H1 (cell line): ENCODE measurements around the gene AP3B2. TPM values are rescaled to one million over a fixed set of nuclear protein-coding genes. Genes with fewer than 3 reads are reported as not detected.

Source experiments
- CTCF ChIA-PET: fragments of 300-600 bp; sonication (Branson Sonifier 250); formaldehyde crosslinking; loops from one replicate; lab custom pipeline; 2021; ENCODE audit not compliant: partially characterized antibody; lab: Charles Lee
- POLR2A ChIA-PET: fragments of 300-600 bp; sonication (Branson Sonifier 250); formaldehyde crosslinking; loops from one replicate; lab custom pipeline; 2021; ENCODE audit warnings: inconsistent platforms; ENCODE audit not compliant: partially characterized antibody; lab: Charles Lee
- DNase-seq, 2 experiments: peaks; one replicate each; pipeline versions ENCODE4 v3.0.0 to v3.0.0-alpha.2; 2010 to 2022; ENCODE audit warnings: low spot score in 2 of 2, low read depth in 1 of 2, mixed read lengths in 1 of 2
- FAIRE-seq: peaks from 2 replicates; lab custom pipeline; 2011; peaks lifted over from hg19 to GRCh38; lab: Jason Lieb, UNC
- H2AFZ ChIP-seq: 2 replicates; pipeline ENCODE4 v1.8.1; 2012; ENCODE audit warnings: low read length, inconsistent platforms
- H2AK5ac ChIP-seq: 2 replicates; pipeline ENCODE4 v1.6.1; 2013; ENCODE audit warnings: low read depth, low read length
- H2BK120ac ChIP-seq: replicated peaks from 2 replicates; pipeline ENCODE3; 2013; ENCODE audit warnings: low read depth, low read length, inconsistent platforms
- H2BK12ac ChIP-seq: 2 replicates; pipeline ENCODE4 v1.6.1; 2013; ENCODE audit warnings: low read depth, low read length
- H2BK15ac ChIP-seq: 2 replicates; pipeline ENCODE4 v1.6.1; 2013; ENCODE audit warnings: low read length
- H2BK20ac ChIP-seq: 2 replicates; pipeline ENCODE4 v1.6.1; 2013; ENCODE audit warnings: low read length
- H2BK5ac ChIP-seq: 2 replicates; pipeline ENCODE4 v1.6.1; 2013; ENCODE audit warnings: low read depth, low read length
- H3K14ac ChIP-seq: 2 replicates; pipeline ENCODE4 v1.6.1; 2013; ENCODE audit warnings: inconsistent platforms; ENCODE audit not compliant: insufficient read length
- H3K18ac ChIP-seq: 2 replicates; pipeline ENCODE4 v1.6.1; 2013; ENCODE audit warnings: low read length; ENCODE audit errors: extremely low read depth
- H3K23ac ChIP-seq: 2 replicates; pipeline ENCODE4 v1.6.1; 2013; ENCODE audit warnings: inconsistent platforms; ENCODE audit not compliant: insufficient read length
- H3K23me2 ChIP-seq: 2 replicates; pipeline ENCODE4 v1.6.1; 2013; ENCODE audit warnings: low read depth, low read length
- H3K27ac ChIP-seq: 2 replicates; pipeline ENCODE4 v1.6.1; 2011; ENCODE audit warnings: low read depth, low read length, inconsistent platforms
- H3K27me3 ChIP-seq, 4 experiments: replicated peaks in 1 of 4; 1 replicate in 1 of 4; 2 replicates in 3 of 4; pipeline versions ENCODE4 v1.6.1 to v1.8.1; 2011 to 2013; ENCODE audit warnings: low read length in 3 of 4, mild to moderate bottlenecking in 3 of 4, inconsistent platforms in 2 of 4, mixed read lengths in 2 of 4, moderate library complexity in 1 of 4; ENCODE audit not compliant: control insufficient read depth in 3 of 4, insufficient read depth in 3 of 4; ENCODE audit errors: extremely low read depth in 1 of 4
- H3K36me3 ChIP-seq, 4 experiments: 2 replicates each; pipeline versions ENCODE4 v1.6.1 to v1.8.1; 2011 to 2013; ENCODE audit warnings: mild to moderate bottlenecking in 4 of 4, low read length in 3 of 4, moderate library complexity in 2 of 4, control low read depth in 1 of 4, inconsistent platforms in 1 of 4; ENCODE audit not compliant: insufficient read depth in 4 of 4, control insufficient read depth in 2 of 4
- H3K4ac ChIP-seq: replicated peaks from 2 replicates; pipeline ENCODE3; 2013; ENCODE audit warnings: low read length, low read depth, mixed read lengths, inconsistent platforms; ENCODE audit not compliant: insufficient read length
- H3K4me1 ChIP-seq, 4 experiments: replicated peaks in 1 of 4; 1 replicate in 1 of 4; 2 replicates in 3 of 4; pipeline versions ENCODE4 v1.6.1 to v1.8.1; 2011 to 2013; ENCODE audit warnings: low read length in 3 of 4, inconsistent platforms in 2 of 4, mixed read lengths in 1 of 4; ENCODE audit not compliant: insufficient read depth in 4 of 4, control insufficient read depth in 3 of 4
- H3K4me2 ChIP-seq, 2 experiments: 2 replicates each; pipeline versions ENCODE4 v1.6.1 to v1.8.1; 2011 to 2013; ENCODE audit warnings: low read depth in 2 of 2, low read length in 2 of 2, control low read depth in 1 of 2, inconsistent platforms in 1 of 2, mild to moderate bottlenecking in 1 of 2; ENCODE audit not compliant: insufficient read depth in 1 of 2
- H3K4me3 ChIP-seq, 4 experiments: fragments of 200-600, 300-600 bp in 1 of 4; sonication (generic), shearing (Covaris generic), sonication (Bioruptor Twin) in 1 of 4; 2 replicates each; pipeline versions ENCODE4 v1.5.1 to v1.8.1; 2011 to 2016; ENCODE audit warnings: low read length in 4 of 4, low read depth in 3 of 4, control low read depth in 2 of 4, inconsistent platforms in 2 of 4, mild to moderate bottlenecking in 2 of 4, mixed read lengths in 1 of 4, moderate library complexity in 1 of 4; ENCODE audit not compliant: insufficient read depth in 2 of 4; ENCODE audit errors: extremely low read depth in 1 of 4
- H3K56ac ChIP-seq: replicated peaks from 2 replicates; pipeline ENCODE3; 2013; ENCODE audit warnings: low read depth, mild to moderate bottlenecking, mixed read lengths, low read length, inconsistent platforms; ENCODE audit not compliant: insufficient read length
- H3K79me1 ChIP-seq: 2 replicates; pipeline ENCODE4 v1.6.1; 2013; ENCODE audit warnings: low read depth, low read length, control low read depth
- H3K79me2 ChIP-seq, 2 experiments: 2 replicates each; pipeline versions ENCODE4 v1.6.1 to v1.8.1; 2012 to 2013; ENCODE audit warnings: low read length in 2 of 2, mild to moderate bottlenecking in 2 of 2, inconsistent platforms in 1 of 2; ENCODE audit not compliant: insufficient read depth in 2 of 2, control insufficient read depth in 1 of 2
- H3K9ac ChIP-seq, 4 experiments: replicated peaks in 1 of 4; 1 replicate in 1 of 4; 2 replicates in 3 of 4; pipeline versions ENCODE4 v1.6.1 to v1.8.1; 2011 to 2013; ENCODE audit warnings: low read depth in 3 of 4, low read length in 3 of 4, control low read depth in 2 of 4, mild to moderate bottlenecking in 2 of 4, moderate library complexity in 2 of 4, inconsistent platforms in 1 of 4; ENCODE audit errors: extremely low read depth in 1 of 4
- H3K9me3 ChIP-seq, 2 experiments: 2 replicates each; pipeline versions ENCODE4 v1.6.1 to v1.8.1; 2012 to 2013; ENCODE audit warnings: mild to moderate bottlenecking in 2 of 2, moderate library complexity in 2 of 2, control low read depth in 1 of 2, inconsistent platforms in 1 of 2, low read depth in 1 of 2, low read length in 1 of 2, mixed read lengths in 1 of 2; ENCODE audit not compliant: insufficient read depth in 2 of 2
- H4K20me1 ChIP-seq, 2 experiments: replicated peaks in 1 of 2; 2 replicates each; pipeline versions ENCODE3 to v1.8.1; 2011 to 2013; ENCODE audit warnings: inconsistent platforms in 2 of 2, low read length in 2 of 2, mild to moderate bottlenecking in 1 of 2; ENCODE audit not compliant: insufficient read depth in 2 of 2, control insufficient read depth in 1 of 2
- H4K5ac ChIP-seq: 2 replicates; pipeline ENCODE4 v1.6.1; 2013; ENCODE audit warnings: low read length, low read depth, mixed read lengths, inconsistent platforms; ENCODE audit not compliant: insufficient read length
- H4K8ac ChIP-seq: 2 replicates; pipeline ENCODE4 v1.8.0; 2013; ENCODE audit warnings: mild to moderate bottlenecking, moderate library complexity, low read length, inconsistent platforms; ENCODE audit not compliant: insufficient read depth; ENCODE audit errors: extremely low read depth
- H4K91ac ChIP-seq: replicated peaks from 2 replicates; pipeline ENCODE3; 2013; ENCODE audit warnings: low read length, mixed read lengths, inconsistent platforms; ENCODE audit not compliant: insufficient read length
- BRCA1 ChIP-seq: IDR thresholded peaks from 2 replicates; pipeline ENCODE4 v1.6.1; 2012; ENCODE audit warnings: low read depth, low read length, improper control_type of control experiment
- CBX5 ChIP-seq: fragments of 300-800, 300-1000 bp; sonication (generic); IDR thresholded peaks from 2 replicates; pipeline ENCODE4 v1.7.1; 2016; ENCODE audit warnings: antibody characterized with exemption, low read length, low read depth
- HDAC2 ChIP-seq, 2 experiments: fragments of 300-600 bp in 1 of 2; sonication (generic) in 1 of 2; IDR thresholded peaks; 2 replicates each; pipeline ENCODE4 v1.6.1; 2011 to 2012; ENCODE audit warnings: low read depth in 2 of 2, low read length in 2 of 2, mild to moderate bottlenecking in 2 of 2, moderate library complexity in 2 of 2, borderline replicate concordance in 1 of 2, inconsistent platforms in 1 of 2
- NANOG ChIP-seq: IDR thresholded peaks from 2 replicates; pipeline ENCODE4 v1.6.1; 2011; ENCODE audit warnings: low read length, low read depth, mild to moderate bottlenecking, inconsistent platforms; ENCODE audit not compliant: insufficient read depth, poor library complexity, severe bottlenecking
- RXRA ChIP-seq: IDR thresholded peaks from 2 replicates; pipeline ENCODE4 v1.6.1; 2011; ENCODE audit warnings: low read depth, mild to moderate bottlenecking, low read length, moderate library complexity; ENCODE audit not compliant: insufficient read depth
- SP2 ChIP-seq: IDR thresholded peaks from 2 replicates; pipeline ENCODE4 v1.6.1; 2012; ENCODE audit warnings: mild to moderate bottlenecking, low read length, inconsistent platforms
- SP4 ChIP-seq: IDR thresholded peaks from 2 replicates; pipeline ENCODE4 v1.6.1; 2012; ENCODE audit warnings: low read length, inconsistent platforms
- TAF1 ChIP-seq: IDR thresholded peaks from 2 replicates; pipeline ENCODE4 v1.6.1; 2011; ENCODE audit warnings: mild to moderate bottlenecking, low read depth, low read length
- TEAD4 ChIP-seq: IDR thresholded peaks from 2 replicates; pipeline ENCODE4 v1.6.1; 2012; ENCODE audit warnings: low read depth, low read length, inconsistent platforms, mixed read lengths
- WGBS, 2 experiments: shearing (Covaris generic) in 1 of 2; methylation state at CpG; one replicate each; pipeline versions ENCODE4 v1.1.6 to v1.1.7; 2013 to 2015; ENCODE audit warnings: low lambda C conversion rate in 2 of 2, mixed read lengths in 2 of 2, inconsistent platforms in 1 of 2, low coverage in 1 of 2, missing lambda C conversion rate in 1 of 2; ENCODE audit not compliant: insufficient replicate concordance in 2 of 2, insufficient coverage in 1 of 2, insufficient read length in 1 of 2; ENCODE audit errors: extremely low coverage in 1 of 2, missing lambda C conversion rate in 1 of 2; 5-methylcytosine and 5-hydroxymethylcytosine counted together
- polyA plus RNA-seq, 7 experiments: library from polyadenylated mRNA; depleted of rRNA in 3 of 7; stranded (reverse) in 5 of 7; unstranded in 2 of 7; fragments of >200 nt in 5 of 7; fragments of 200-250 nt in 2 of 7; gene quantifications; 1 replicate in 5 of 7; 2 replicates in 1 of 7; 4 replicates in 1 of 7; pipeline versions ENCODE4 v1.2.1 to v1.2.3, GENCODE V29; 2011 to 2013; ENCODE audit warnings: missing spikeins in 2 of 7, mixed read lengths in 2 of 7
- total RNA-seq: library from RNA; stranded (reverse); fragmentation: NEBNext Ultra II Directional; extraction: Animal tissue kit (Norgen Biotek cat#: 25700); gene quantifications from 2 replicates; pipeline ENCODE4 v1.2.1, GENCODE V29; 2021

AP3B2 gene
- total and polyA plus RNA-seq, 2 of the 8 experiments (the other 6 are each of a cell fraction or from before 2014, with no cell fraction given) = 21.8 to 25.7 TPM

DNA sequence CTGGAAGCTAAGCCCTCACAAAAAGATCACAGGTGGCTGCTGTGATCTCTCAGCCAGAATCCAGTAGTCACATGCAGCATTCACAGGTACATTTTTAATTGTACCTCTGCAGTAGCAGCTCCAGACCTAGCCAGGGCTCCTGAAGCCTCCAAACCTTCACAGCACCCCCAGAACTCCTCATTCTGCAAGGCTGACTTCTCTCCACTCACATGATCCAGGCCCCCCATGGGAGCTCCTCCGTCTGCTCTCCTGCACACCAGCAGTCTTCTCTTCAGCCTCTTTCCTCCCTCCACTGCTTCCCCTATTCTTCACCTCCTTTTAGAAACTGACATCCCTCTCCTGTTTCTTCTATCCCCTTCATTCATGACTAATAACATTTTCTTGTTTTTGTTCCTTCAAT, 49.3 kb downstream of the AP3B2 start:
- H4K91ac ChIP-seq = no peak overlapping the region
- H3K9ac ChIP-seq = no peak overlapping the region
- ChIA-PET POLR2A (no interaction called here), CTCF (interaction anchor here (2.9 kb wide), 1 partner anchor 11 kb away, joined by 12 read pairs; no protein-coding TSS in a partner anchor)
- H2BK5ac ChIP-seq = no peak overlapping the region
- H3K79me2 ChIP-seq = no peaks in the 10 kb centered on the region
- H3K27me3 ChIP-seq = no peaks in the 10 kb centered on the region; a peak in 3 of 7 replicates
- H3K56ac ChIP-seq = no peak overlapping the region
- H2BK120ac ChIP-seq = no peak overlapping the region
- H3K27ac ChIP-seq = no peak overlapping the region
- FAIRE-seq (no peak), DNase-seq (no peak)
- H2AFZ ChIP-seq = no peak overlapping the region
- H3K9me3 ChIP-seq = 0 out of 4 replicates have a peak, but pooled peaks cover 0 to 2% of the 10 kb centered on the region in 2 experiments
- H3K4ac ChIP-seq = no peak overlapping the region
- H3K14ac ChIP-seq = no peak overlapping the region
- no peak for TF ChIP-seq BRCA1
- no peak for TF ChIP-seq HDAC2 (IDR thresholded peaks at IDR 0.05; ENCODE audit: borderline replicate concordance in 1 of 2, low read depth in 2 of 2, low read length in 2 of 2)
- no peak for TF ChIP-seq NANOG
- TF ChIP-seq TAF1 = no peak
- no peak for TF ChIP-seq RXRA
- no peak for TF ChIP-seq CBX5
- TF ChIP-seq SP4 = no peak
- no peak for TF ChIP-seq SP2
- no peak for TF ChIP-seq TEAD4
- H3K23me2 ChIP-seq = no peaks in the 10 kb centered on the region; the same call in 1 of the 2 replicates
- no peak overlapping the region for H2AK5ac ChIP-seq
- H3K4me2 ChIP-seq = no peak overlapping the region
- H2BK12ac ChIP-seq = no peak overlapping the region
- no peaks in the 10 kb centered on the region; the same call in 1 of the 2 replicates for H3K79me1 ChIP-seq
- no peak overlapping the region for H3K23ac ChIP-seq
- H2BK20ac ChIP-seq = no peak overlapping the region
- H4K5ac ChIP-seq = no peak overlapping the region
- no peaks in the 10 kb centered on the region for H3K4me1 ChIP-seq
- peaks cover 0 to 10% of the 10 kb centered on the region in 2 experiments for H4K20me1 ChIP-seq
- H3K18ac ChIP-seq = no peak overlapping the region
- no peak overlapping the region for H2BK15ac ChIP-seq
- H3K36me3 ChIP-seq = no peaks in the 10 kb centered on the region
- no peak overlapping the region for H3K4me3 ChIP-seq
- 77% methylated on average over 1 of the region's 1 CpG; no CpG with 5 or more reads in 1 of the 2 experiments for WGBS, 2 experiments
- H4K8ac ChIP-seq = no peak overlapping the region
